A549 (cell line): Measurements from ENCODE around the gene PCBP4.

Source experiments
- BHLHE40 ChIP-seq: IDR thresholded peaks from 2 replicates; pipeline ENCODE4 v1.6.1; 2012; ENCODE audit warnings: low read depth, low read length, inconsistent platforms
- CBX2 ChIP-seq: fragments of 200-600 bp; sonication (generic); IDR thresholded peaks from 2 replicates; pipeline ENCODE4 v1.6.1; 2016; ENCODE audit warnings: low read depth, mild to moderate bottlenecking, borderline replicate concordance
- CEBPB ChIP-seq, 2 experiments: fragments of >200 bp in 1 of 2; sonication (Bioruptor Twin) in 1 of 2; formaldehyde crosslinking in 1 of 2; IDR thresholded peaks; 2 replicates each; pipeline ENCODE4 v1.6.1; 2012 to 2016
- POLR2A ChIP-seq: IDR thresholded peaks from 2 replicates; pipeline ENCODE4 v1.6.1; 2012; ENCODE audit warnings: mild to moderate bottlenecking, low read length
- POLR2AphosphoS2 ChIP-seq: conservative IDR thresholded peaks from 2 replicates; pipeline ENCODE4 v1.6.1; 2012; ENCODE audit warnings: low read length, improper control_type of control experiment, inconsistent platforms
- TF ChIP-seq, protein P1 (sequence below): fragments of >200 bp; sonication (Bioruptor Twin); formaldehyde crosslinking; IDR thresholded peaks from 3 replicates; pipeline ENCODE4 v1.5.1; 2016

DNA sequence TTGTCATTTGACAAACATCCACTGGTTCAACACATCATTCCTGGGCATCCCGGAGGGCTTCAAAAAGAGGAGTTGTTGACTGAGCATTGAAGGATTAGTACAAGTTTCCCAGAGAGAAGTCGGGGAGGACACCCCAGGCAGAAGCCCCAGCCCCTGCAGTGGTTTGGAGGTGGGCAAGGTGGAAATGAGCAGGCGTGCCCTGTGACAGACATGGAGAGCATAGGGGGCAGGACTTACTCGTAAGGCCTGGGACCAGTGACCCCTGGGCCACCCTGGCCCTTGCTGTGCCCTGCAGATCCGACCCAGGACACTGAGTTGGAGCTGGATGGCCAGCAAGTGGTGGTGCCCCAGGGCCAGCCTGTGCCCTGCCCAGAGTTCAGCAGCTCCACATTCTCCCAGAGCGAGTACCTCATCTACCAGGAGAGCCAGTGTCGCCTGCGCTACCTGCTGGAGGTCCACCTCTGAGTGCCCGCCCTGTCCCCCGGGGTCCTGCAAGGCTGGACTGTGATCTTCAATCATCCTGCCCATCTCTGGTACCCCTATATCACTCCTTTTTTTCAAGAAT lies 19.2 kb downstream of the PCBP4 start:
- TF ChIP-seq CEBPB (IDR thresholded peaks at IDR 0.05), result no peak
- TF ChIP-seq CBX2, result no peak
- no peak for TF ChIP-seq BHLHE40
- TF ChIP-seq POLR2A, result no peak
- TF ChIP-seq, protein P1, sequence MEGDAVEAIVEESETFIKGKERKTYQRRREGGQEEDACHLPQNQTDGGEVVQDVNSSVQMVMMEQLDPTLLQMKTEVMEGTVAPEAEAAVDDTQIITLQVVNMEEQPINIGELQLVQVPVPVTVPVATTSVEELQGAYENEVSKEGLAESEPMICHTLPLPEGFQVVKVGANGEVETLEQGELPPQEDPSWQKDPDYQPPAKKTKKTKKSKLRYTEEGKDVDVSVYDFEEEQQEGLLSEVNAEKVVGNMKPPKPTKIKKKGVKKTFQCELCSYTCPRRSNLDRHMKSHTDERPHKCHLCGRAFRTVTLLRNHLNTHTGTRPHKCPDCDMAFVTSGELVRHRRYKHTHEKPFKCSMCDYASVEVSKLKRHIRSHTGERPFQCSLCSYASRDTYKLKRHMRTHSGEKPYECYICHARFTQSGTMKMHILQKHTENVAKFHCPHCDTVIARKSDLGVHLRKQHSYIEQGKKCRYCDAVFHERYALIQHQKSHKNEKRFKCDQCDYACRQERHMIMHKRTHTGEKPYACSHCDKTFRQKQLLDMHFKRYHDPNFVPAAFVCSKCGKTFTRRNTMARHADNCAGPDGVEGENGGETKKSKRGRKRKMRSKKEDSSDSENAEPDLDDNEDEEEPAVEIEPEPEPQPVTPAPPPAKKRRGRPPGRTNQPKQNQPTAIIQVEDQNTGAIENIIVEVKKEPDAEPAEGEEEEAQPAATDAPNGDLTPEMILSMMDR, result no peak
- TF ChIP-seq POLR2AphosphoS2, result no peak
